Measurements from ENCODE around the gene MBOAT2.
A peak's percentile ranks its signal among the peaks of the same experiment; 100 is the strongest.

Gene MBOAT2

GRCh38 chr2:8882094-8882493 is 121.4 kb downstream of the MBOAT2 start:
- Histone ChIP-seq H3K23ac (ENCODE audit: low read length in 2 of 2) (no peak overlapping the region), H3K36me3 (ENCODE audit: control insufficient read depth in 1 of 2, insufficient read depth in 2 of 2, low read depth in 1 of 2, low read length in 2 of 2) (peaks cover 6 to 36% of the 10 kb centered on the region in 2 experiments), H2BK12ac (ENCODE audit: low read length in 2 of 2) (no peak overlapping the region), H2BK5ac (ENCODE audit: low read depth, low read length, poor library complexity, severe bottlenecking) (no peak overlapping the region), H3K4me3 (ENCODE audit: insufficient read depth in 1 of 2, low read depth in 1 of 2, low read length in 2 of 2) (no peak overlapping the region), H3K79me1 (replicated peaks; ENCODE audit: low read length, poor library complexity, severe bottlenecking) (peaks cover 2% of the 10 kb centered on the region), H2BK15ac (ENCODE audit: low read depth, poor library complexity, severe bottlenecking) (no peak overlapping the region), H3K27ac (ENCODE audit: low read length, poor library complexity, severe bottlenecking) (no peak overlapping the region), H2BK120ac (ENCODE audit: low read depth, low read length) (no peak overlapping the region), H3K18ac (ENCODE audit: low read depth in 1 of 2, low read length in 2 of 2) (no peak overlapping the region), H3K27me3 (ENCODE audit: control insufficient read depth in 1 of 2, insufficient read depth in 1 of 2, low read length in 2 of 2) (no peaks in the 10 kb centered on the region), H3K4ac (ENCODE audit: low read depth in 1 of 2, low read length in 2 of 2) (no peak overlapping the region), H3K9me3 (ENCODE audit: control insufficient read depth, low read length) (no peaks in the 10 kb centered on the region), H4K91ac (ENCODE audit: low read length) (no peak overlapping the region), H2AK5ac (ENCODE audit: low read length, severe bottlenecking) (no peak overlapping the region), H3K4me1 (ENCODE audit: control insufficient read depth, insufficient read depth, low read depth, low read length) (peaks cover 7% of the 10 kb centered on the region), H3K14ac (ENCODE audit: low read length in 2 of 2) (no peak overlapping the region), H3K9ac (ENCODE audit: low read length) (no peak overlapping the region), H3K4me2 (ENCODE audit: low read length, poor library complexity, severe bottlenecking) (no peak overlapping the region), H4K8ac (ENCODE audit: low read length) (peak overlapping the region; percentile 12), H2AFZ (ENCODE audit: low read depth, low read length) (no peak overlapping the region)
- peak; percentile 17 for DNase-seq
- WGBS = 76% methylated on average over 5 of the region's 5 CpGs

- no peak overlapping the region for H2BK12ac ChIP-seq (ENCODE audit: low read length in 2 of 2)
- H3K18ac ChIP-seq (ENCODE audit: low read depth in 1 of 2, low read length in 2 of 2) = no peak overlapping the region
- no peak overlapping the region for H3K4me3 ChIP-seq (ENCODE audit: insufficient read depth in 1 of 2, low read depth in 1 of 2, low read length in 2 of 2)
- no peak overlapping the region for H2BK120ac ChIP-seq (ENCODE audit: low read depth, low read length)
- H3K23ac ChIP-seq (ENCODE audit: low read length in 2 of 2) = no peak overlapping the region
- H3K9me3 ChIP-seq (ENCODE audit: control insufficient read depth, low read length) = no peaks in the 10 kb centered on the region
- no peak overlapping the region for H3K14ac ChIP-seq (ENCODE audit: low read length in 2 of 2)
- H3K27ac ChIP-seq (ENCODE audit: low read length, poor library complexity, severe bottlenecking) = peak overlapping the region; percentile 64
- no peak overlapping the region for H3K4ac ChIP-seq (ENCODE audit: low read depth in 1 of 2, low read length in 2 of 2)
- H3K4me2 ChIP-seq (ENCODE audit: low read length, poor library complexity, severe bottlenecking) = no peak overlapping the region
- WGBS = 96% methylated on average over 4 of the region's 4 CpGs
- H3K79me1 ChIP-seq (replicated peaks; ENCODE audit: low read length, poor library complexity, severe bottlenecking) = peaks cover 2% of the 10 kb centered on the region
- H2BK5ac ChIP-seq (ENCODE audit: low read depth, low read length, poor library complexity, severe bottlenecking) = peak overlapping the region; percentile 34
- peaks cover 6 to 48% of the 10 kb centered on the region in 2 experiments for H3K36me3 ChIP-seq (ENCODE audit: control insufficient read depth in 1 of 2, insufficient read depth in 2 of 2, low read depth in 1 of 2, low read length in 2 of 2)
- no peak overlapping the region for H3K9ac ChIP-seq (ENCODE audit: low read length)
- no peak overlapping the region for H2AFZ ChIP-seq (ENCODE audit: low read depth, low read length)
- H4K91ac ChIP-seq (ENCODE audit: low read length) = peak overlapping the region; percentile 66
- no peaks in the 10 kb centered on the region for H3K27me3 ChIP-seq (ENCODE audit: control insufficient read depth in 1 of 2, insufficient read depth in 1 of 2, low read length in 2 of 2)
- DNase-seq = no peak
- H3K4me1 ChIP-seq (ENCODE audit: control insufficient read depth, insufficient read depth, low read depth, low read length) = peaks cover 7% of the 10 kb centered on the region
- peak overlapping the region; percentile 78 for H2AK5ac ChIP-seq (ENCODE audit: low read length, severe bottlenecking)
- H4K8ac ChIP-seq (ENCODE audit: low read length) = no peak overlapping the region
- H2BK15ac ChIP-seq (ENCODE audit: low read depth, poor library complexity, severe bottlenecking) = no peak overlapping the region
Measured at GRCh38 chr2:8877894-8878293, 125.6 kb downstream of the MBOAT2 start.

- H3K9me3 ChIP-seq (ENCODE audit: control insufficient read depth, low read length) = no peaks in the 10 kb centered on the region
- H3K79me1 ChIP-seq (replicated peaks; ENCODE audit: low read length, poor library complexity, severe bottlenecking) = peaks cover 1% of the 10 kb centered on the region
- H3K27me3 ChIP-seq (ENCODE audit: control insufficient read depth in 1 of 2, insufficient read depth in 1 of 2, low read length in 2 of 2) = no peaks in the 10 kb centered on the region
- H2BK120ac ChIP-seq (ENCODE audit: low read depth, low read length) = no peak overlapping the region
- H3K4me2 ChIP-seq (ENCODE audit: low read length, poor library complexity, severe bottlenecking) = no peak overlapping the region
- no peak overlapping the region for H2BK15ac ChIP-seq (ENCODE audit: low read depth, poor library complexity, severe bottlenecking)
- H2BK12ac ChIP-seq (ENCODE audit: low read length in 2 of 2) = no peak overlapping the region
- H3K4me3 ChIP-seq (ENCODE audit: insufficient read depth in 1 of 2, low read depth in 1 of 2, low read length in 2 of 2) = no peak overlapping the region
- H2BK5ac ChIP-seq (ENCODE audit: low read depth, low read length, poor library complexity, severe bottlenecking) = no peak overlapping the region
- no peak overlapping the region for H3K23ac ChIP-seq (ENCODE audit: low read length in 2 of 2)
- H3K36me3 ChIP-seq (ENCODE audit: control insufficient read depth in 1 of 2, insufficient read depth in 2 of 2, low read depth in 1 of 2, low read length in 2 of 2) = peaks cover 6 to 48% of the 10 kb centered on the region in 2 experiments
- no peak overlapping the region for H3K9ac ChIP-seq (ENCODE audit: low read length)
- H4K8ac ChIP-seq (ENCODE audit: low read length) = no peak overlapping the region
- no peak overlapping the region for H2AFZ ChIP-seq (ENCODE audit: low read depth, low read length)
- H3K27ac ChIP-seq (ENCODE audit: low read length, poor library complexity, severe bottlenecking) = peak overlapping the region; percentile 64
- no peak overlapping the region for H4K91ac ChIP-seq (ENCODE audit: low read length)
- no peak overlapping the region for H3K4ac ChIP-seq (ENCODE audit: low read depth in 1 of 2, low read length in 2 of 2)
- peaks cover 7% of the 10 kb centered on the region for H3K4me1 ChIP-seq (ENCODE audit: control insufficient read depth, insufficient read depth, low read depth, low read length)
- H2AK5ac ChIP-seq (ENCODE audit: low read length, severe bottlenecking) = no peak overlapping the region
- no peak overlapping the region for H3K14ac ChIP-seq (ENCODE audit: low read length in 2 of 2)
- DNase-seq = no peak
- 97% methylated on average over 4 of the region's 4 CpGs for WGBS
- H3K18ac ChIP-seq (ENCODE audit: low read depth in 1 of 2, low read length in 2 of 2) = no peak overlapping the region
Measured at GRCh38 chr2:8877332-8877731, 126.2 kb downstream of the MBOAT2 start.

- Histone ChIP-seq H2BK120ac (ENCODE audit: low read depth, low read length) (no peak overlapping the region), H3K14ac (ENCODE audit: low read length in 2 of 2) (no peak overlapping the region), H2BK15ac (ENCODE audit: low read depth, poor library complexity, severe bottlenecking) (no peak overlapping the region), H3K4me1 (ENCODE audit: control insufficient read depth, insufficient read depth, low read depth, low read length) (peaks cover 7% of the 10 kb centered on the region), H3K4me2 (ENCODE audit: low read length, poor library complexity, severe bottlenecking) (no peak overlapping the region), H3K27ac (ENCODE audit: low read length, poor library complexity, severe bottlenecking) (peak overlapping the region; percentile 3), H2BK12ac (ENCODE audit: low read length in 2 of 2) (no peak overlapping the region), H3K18ac (ENCODE audit: low read depth in 1 of 2, low read length in 2 of 2) (no peak overlapping the region), H2AK5ac (ENCODE audit: low read length, severe bottlenecking) (no peak overlapping the region), H2AFZ (ENCODE audit: low read depth, low read length) (no peak overlapping the region), H3K4ac (ENCODE audit: low read depth in 1 of 2, low read length in 2 of 2) (no peak overlapping the region), H3K36me3 (ENCODE audit: control insufficient read depth in 1 of 2, insufficient read depth in 2 of 2, low read depth in 1 of 2, low read length in 2 of 2) (peaks cover 8 to 46% of the 10 kb centered on the region in 2 experiments), H2BK5ac (ENCODE audit: low read depth, low read length, poor library complexity, severe bottlenecking) (no peak overlapping the region), H3K27me3 (ENCODE audit: control insufficient read depth in 1 of 2, insufficient read depth in 1 of 2, low read length in 2 of 2) (no peaks in the 10 kb centered on the region), H3K9ac (ENCODE audit: low read length) (no peak overlapping the region), H4K8ac (ENCODE audit: low read length) (no peak overlapping the region), H4K91ac (ENCODE audit: low read length) (no peak overlapping the region), H3K23ac (ENCODE audit: low read length in 2 of 2) (no peak overlapping the region), H3K9me3 (ENCODE audit: control insufficient read depth, low read length) (no peaks in the 10 kb centered on the region), H3K79me1 (replicated peaks; ENCODE audit: low read length, poor library complexity, severe bottlenecking) (peaks cover 2% of the 10 kb centered on the region), H3K4me3 (ENCODE audit: insufficient read depth in 1 of 2, low read depth in 1 of 2, low read length in 2 of 2) (no peak overlapping the region)
- DNase-seq = no peak
Measured at GRCh38 chr2:8876628-8877027, 126.9 kb downstream of the MBOAT2 start.
